NCI-H526 treated with DMSO at 0.1 percent for 48 hours (cell line): ENCODE results near the gene HAP1.
"Not testable (repeated sequence)": the region's sequence is repeated elsewhere in the genome, so short reads cannot be mapped to it uniquely, and the experiment has no call there.

ENCODE experiments used
- DNase-seq: peaks from one replicate; lab custom pipeline; 2025; lab: John Stamatoyannopoulos, UW

Gene HAP1, protein sequence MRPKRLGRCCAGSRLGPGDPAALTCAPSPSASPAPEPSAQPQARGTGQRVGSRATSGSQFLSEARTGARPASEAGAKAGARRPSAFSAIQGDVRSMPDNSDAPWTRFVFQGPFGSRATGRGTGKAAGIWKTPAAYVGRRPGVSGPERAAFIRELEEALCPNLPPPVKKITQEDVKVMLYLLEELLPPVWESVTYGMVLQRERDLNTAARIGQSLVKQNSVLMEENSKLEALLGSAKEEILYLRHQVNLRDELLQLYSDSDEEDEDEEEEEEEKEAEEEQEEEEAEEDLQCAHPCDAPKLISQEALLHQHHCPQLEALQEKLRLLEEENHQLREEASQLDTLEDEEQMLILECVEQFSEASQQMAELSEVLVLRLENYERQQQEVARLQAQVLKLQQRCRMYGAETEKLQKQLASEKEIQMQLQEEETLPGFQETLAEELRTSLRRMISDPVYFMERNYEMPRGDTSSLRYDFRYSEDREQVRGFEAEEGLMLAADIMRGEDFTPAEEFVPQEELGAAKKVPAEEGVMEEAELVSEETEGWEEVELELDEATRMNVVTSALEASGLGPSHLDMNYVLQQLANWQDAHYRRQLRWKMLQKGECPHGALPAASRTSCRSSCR

DNA sequence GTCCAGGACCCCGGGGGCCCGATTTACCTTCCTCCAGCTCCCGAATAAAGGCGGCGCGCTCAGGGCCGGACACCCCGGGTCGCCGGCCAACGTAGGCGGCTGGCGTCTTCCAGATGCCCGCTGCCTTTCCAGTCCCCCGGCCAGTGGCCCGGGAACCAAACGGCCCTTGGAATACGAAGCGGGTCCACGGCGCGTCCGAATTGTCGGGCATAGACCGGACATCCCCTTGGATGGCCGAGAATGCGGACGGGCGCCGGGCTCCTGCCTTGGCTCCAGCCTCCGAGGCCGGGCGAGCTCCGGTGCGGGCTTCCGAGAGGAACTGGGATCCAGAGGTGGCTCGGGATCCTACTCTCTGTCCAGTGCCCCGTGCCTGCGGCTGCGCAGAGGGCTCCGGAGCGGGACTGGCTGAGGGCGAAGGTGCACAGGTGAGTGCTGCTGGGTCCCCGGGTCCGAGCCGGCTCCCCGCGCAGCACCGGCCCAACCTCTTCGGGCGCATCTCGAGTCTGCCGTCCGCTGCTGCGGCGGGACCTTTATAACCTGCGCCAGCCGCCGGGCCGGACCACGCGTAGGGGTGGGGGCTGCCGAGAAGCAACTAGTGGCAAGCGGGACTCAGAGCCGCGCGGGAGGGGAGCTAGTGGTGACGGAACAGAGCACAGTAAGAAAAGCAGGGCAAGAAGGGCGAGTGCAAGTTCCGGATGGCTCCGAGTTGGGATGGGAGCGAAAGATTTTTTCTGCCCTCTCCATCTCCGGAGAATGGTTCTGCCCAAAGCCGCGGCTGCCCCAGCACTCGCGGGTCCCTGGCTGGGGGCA is at the start of gene HAP1:
HAP1 (minus strand) TSS at position 505 of the 810 bp plus-strand sequence; CDS start at position 496, 9 bp downstream.
- DNase-seq: peak; percentile 48

- no peak for DNase-seq
Observed at GRCh38 chr17:41782142-41782541, 47.7 kb upstream of the HAP1 start.

DNA sequence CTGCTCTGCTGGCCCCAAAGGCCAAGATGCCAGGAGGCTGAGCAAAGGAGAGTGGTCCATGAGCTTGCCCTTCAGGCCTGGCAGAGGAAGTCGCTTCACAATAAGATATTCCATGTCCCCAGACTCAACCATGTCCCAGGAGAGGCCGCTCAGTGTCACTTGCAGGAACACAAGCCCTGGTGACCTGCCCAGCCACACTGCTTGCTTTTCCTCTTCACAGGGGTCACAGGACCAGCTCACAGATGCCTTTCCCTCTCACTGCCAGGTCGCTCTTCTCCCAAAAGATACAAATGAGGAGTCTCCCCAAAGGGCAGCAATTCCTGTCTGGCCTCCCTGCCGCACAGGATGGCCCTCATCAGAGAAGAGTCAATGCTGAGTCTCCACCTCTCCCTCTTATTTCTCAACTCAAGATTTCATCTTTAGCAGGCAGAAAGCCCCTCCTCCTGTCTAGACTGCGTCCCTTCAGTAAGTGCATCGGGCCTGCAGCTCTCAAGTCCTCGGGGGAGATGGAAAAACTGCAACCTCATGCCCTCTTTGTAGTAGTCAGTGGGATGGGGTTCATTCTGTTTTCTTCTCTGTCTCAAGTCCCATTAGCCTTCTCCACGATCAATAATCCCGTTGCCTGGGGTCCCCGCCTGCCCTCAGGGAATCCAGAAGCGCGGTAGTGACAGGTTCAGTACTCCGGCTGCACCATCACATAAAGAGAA is 47.1 kb upstream of the HAP1 start:
- DNase-seq: no peak

GRCh38 chr17:41779954-41780353 is 45.5 kb upstream of the HAP1 start:
- DNase-seq: no peak

DNA sequence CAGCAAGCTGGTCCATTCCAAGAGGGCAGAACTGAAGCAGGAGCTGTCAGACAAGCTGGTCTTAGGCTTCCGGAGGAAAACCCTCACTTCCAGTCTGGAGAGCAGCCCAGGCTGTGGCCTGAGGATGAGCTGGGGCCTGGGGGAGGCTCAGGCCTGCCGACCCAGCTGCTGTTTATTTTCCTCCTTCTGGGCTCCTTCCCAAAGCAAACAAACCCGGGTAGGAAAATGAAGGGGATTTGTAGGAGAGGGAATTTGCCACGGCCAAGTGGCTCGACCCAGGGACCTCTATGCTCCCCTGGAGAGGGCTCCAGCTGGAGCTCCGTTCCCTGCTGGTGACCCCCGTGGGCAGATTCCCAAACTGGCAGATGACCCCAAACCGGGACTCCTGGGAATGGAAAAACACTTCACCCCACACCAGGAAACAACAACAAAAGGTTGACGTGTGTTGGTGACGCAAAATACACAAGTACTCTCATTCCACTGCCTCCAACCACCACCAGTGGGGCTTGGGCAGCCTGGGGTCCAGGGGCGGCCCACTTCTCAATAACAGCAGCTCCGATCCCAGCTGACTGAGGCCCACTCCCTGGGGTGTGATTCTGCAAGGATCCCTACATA is 43.2 kb upstream of the HAP1 start:
- peak; percentile 17 for DNase-seq

- DNase-seq: no peak
Observed at GRCh38 chr17:41777157-41777573, 42.7 kb upstream of the HAP1 start.

DNA sequence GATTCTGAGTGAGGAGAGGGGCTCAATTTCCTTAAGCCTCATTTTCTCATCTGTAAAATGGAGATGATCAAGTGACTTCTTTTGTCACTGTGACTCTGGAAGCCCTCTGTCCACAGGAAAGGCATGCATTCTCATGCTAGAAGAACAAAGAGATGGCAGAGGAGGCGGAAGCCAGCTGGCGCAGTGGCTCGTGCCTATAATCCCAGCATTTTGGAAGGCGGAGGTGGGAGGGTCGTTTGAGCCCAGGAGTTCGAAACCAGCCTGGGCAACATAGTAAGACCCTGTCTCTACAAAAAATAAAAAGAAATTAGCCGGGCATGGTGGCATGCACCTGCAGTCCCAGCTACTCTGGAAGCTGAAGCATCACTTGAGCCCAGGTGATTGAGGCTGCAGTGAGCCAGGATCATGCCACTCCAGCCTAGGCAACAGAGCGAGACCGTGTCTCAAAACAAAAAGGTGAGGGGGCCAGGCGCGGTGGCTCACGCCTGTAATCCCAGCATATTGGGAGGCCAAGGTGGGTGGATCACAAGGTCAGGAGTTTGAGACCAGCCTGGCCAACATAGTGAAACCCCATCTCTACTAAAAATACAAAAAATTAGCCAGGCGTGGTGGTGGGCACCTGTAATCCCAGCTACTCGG is 41.9 kb upstream of the HAP1 start:
- DNase-seq: not testable (repeated sequence)

DNA sequence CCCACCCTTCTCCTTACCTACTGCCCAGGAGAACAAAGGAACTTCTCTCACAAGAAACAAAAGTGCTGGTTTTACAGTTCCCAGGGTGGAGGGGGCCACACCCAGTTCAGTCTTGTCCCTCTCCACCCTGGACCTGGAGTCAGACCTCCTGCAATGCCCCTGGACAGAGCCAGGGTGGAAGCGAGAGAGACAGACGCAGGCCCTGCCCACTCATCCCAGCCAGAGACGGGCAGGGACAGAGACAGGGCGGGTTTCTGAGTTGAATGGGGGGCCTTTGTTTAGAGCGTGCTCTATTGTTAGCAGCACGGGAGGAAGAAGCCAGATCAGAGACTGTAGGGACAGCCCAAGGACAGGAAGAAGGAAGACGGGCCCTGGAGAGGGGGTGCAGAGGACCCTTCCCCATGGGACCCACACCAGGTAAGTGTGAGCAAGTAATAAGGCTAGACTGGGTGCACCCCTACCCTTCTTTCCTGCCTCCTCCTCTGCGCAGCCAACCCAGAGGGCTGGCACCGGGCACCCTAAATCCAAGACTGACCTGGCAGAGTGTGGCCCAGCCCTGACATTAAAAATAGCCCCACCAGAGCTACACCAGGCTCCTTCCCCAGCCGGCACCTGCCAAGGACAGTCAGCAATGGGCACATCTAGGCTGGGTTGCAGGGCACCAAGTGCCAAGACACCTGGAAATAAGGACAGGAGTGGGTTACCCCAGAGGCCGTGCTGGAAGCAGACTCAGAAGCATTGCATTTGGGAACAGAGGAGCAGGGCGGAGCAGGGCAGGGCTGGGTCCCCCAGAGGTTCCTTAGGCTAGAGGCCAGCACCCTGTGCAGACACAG is 41.2 kb upstream of the HAP1 start:
- DNase-seq: no peak

- DNase-seq: no peak
Observed at GRCh38 chr17:41773731-41774193, 39.3 kb upstream of the HAP1 start.

DNA sequence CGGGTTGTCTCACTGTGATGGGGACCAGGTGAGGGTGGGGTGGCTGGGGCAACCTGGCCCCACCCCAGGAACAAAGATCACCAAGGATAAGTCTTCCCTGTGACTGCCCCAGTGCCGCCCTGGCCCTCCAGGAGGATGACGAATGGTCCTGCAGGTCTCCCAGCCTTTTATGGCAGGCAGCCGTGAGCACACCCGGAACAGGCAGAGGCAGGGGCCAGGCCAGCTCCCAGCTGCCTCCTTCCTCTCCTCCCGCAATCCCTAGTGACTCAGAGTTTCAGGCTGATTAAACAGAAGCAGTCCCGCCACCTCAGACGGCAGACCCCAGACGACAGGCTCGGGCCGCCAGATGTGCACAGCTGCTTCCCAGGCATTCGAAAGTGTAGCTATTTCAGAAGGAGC is 38.7 kb upstream of the HAP1 start:
- DNase-seq: no peak

DNA sequence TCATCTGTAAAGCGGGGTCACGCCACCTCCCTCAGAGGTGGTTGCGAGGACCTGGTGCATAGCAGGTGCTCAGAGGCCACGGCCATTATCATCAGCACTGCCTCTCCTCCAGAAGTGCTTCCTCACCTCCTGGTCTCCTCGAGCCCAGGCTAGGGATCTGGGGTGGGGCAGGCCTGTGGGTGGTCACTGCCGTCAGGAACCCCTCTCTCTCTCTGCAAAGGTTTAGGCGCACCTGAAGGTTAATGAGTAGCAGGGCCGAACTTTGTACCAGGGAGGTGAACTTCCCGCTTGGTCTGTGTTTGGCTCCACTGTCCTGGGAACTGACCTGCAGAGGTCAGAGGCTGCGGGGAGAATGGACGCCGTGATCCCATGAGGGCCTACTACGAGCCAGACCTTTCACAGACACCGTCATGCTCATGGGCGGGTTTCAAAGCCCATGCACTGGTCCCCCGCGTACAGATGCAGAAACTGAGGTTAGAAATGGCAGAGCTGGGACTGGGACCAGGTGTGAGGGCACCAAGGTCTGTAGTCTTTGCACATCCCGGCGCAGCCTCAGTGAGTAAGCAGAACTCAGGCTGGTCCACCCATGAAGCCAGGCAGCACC is 38.2 kb upstream of the HAP1 start:
- no peak for DNase-seq

GRCh38 chr17:41772218-41772585 is 37.8 kb upstream of the HAP1 start:
- peak; percentile 36 for DNase-seq

- no peak for DNase-seq
Observed at GRCh38 chr17:41771389-41772206, 37.2 kb upstream of the HAP1 start.

GRCh38 chr17:41769985-41770384 is 35.5 kb upstream of the HAP1 start:
- no peak for DNase-seq

DNA sequence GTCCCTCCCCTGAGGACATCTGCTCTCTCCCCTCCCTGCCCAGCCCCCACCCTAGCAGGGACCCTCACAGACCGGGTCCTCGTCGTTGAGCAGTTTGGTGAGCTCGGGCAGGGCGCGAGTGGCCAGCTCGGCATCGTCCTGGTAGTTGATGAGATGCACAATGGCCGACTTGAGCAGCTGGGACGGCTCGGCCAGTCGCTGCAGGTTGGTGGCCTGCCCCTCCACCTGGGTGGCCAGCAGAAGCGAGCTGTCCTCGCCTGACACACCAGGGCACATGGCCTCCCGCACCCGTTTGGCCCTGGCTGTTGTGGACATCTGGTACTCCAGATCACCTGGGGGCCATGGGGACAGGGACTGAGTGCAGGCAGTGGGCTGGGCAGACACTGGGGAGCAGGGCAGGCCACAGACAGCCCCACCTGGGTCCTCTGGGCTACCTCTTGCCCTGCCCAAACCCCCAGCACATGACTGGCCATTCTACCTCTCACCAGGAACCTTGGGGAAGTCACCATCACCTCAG is 35.0 kb upstream of the HAP1 start:
- no peak for DNase-seq

- no peak for DNase-seq
Observed at GRCh38 chr17:41768682-41769288, 34.3 kb upstream of the HAP1 start.

DNA sequence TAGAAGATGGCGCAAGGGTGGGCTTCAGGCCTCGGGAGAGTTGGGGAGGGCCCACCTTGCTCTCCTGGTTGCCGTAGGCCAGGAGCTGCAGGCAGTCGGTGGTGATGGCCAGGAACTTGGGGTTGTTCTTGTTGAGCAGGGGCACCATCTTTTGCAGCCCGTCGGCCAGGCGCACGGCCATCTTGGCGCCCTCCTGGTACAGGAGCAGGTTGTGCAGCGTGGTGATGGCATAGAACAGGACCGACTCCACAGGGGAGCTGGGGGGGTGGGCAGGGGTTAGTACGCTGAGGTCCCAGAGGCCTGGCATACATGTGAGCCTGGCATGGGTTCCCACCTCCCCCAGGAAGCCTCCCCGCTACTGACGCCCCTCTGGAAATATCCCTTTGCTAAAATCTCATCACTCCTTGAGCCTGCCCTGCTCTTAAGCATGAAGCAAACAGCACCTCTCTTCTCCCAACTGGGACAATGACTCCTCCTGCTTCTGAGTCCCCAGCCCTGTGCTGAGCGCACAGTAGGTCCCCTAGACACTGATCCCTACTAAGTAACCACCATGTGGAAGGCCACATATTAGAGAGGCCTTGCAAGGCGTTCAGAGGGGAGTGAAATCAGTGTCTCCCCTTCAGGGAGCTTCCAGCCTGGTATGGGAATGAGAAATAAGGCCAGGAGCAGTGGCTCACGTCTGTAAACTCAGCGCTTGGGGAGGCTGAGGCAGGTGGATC is 33.0 kb upstream of the HAP1 start:
- DNase-seq: no peak

- no peak for DNase-seq
Observed at GRCh38 chr17:41766135-41766534, 31.7 kb upstream of the HAP1 start.
